A549 (cell line): Measurements from ENCODE around the gene PCDHA11.

ENCODE experiments used
- CHD2 ChIP-seq: fragments of 150-350 bp; IDR thresholded peaks from 2 replicates; pipeline ENCODE4 v1.6.1; 2014; ENCODE audit warnings: low read length; ENCODE audit not compliant: partially characterized antibody
- EP300 ChIP-seq, 2 experiments: fragments of >200 bp; sonication (Bioruptor Twin); formaldehyde crosslinking; IDR thresholded peaks; 2 replicates in 1 of 2; 3 replicates in 1 of 2; pipeline ENCODE4 v1.6.1; 2016 to 2017
- POLR2A ChIP-seq: IDR thresholded peaks from 2 replicates; pipeline ENCODE4 v1.6.1; 2012; ENCODE audit warnings: mild to moderate bottlenecking, low read length
- RCOR1 ChIP-seq: fragments of 150-350 bp; IDR thresholded peaks from 2 replicates; pipeline ENCODE4 v1.6.1; 2014; ENCODE audit warnings: antibody characterized with exemption, low read length, low read depth
- SREBF2 ChIP-seq: fragments of 450-650 bp; IDR thresholded peaks from 2 replicates; pipeline ENCODE4 v1.6.1; 2014; ENCODE audit warnings: mild to moderate bottlenecking, moderate library complexity
- ZFP36 ChIP-seq: fragments of 450-650 bp; IDR thresholded peaks from 2 replicates; pipeline ENCODE4 v1.6.1; 2014; ENCODE audit warnings: borderline replicate concordance; ENCODE audit not compliant: partially characterized antibody
- TF ChIP-seq, protein P1 (sequence below): IDR thresholded peaks from 2 replicates; pipeline ENCODE4 v1.6.1; 2012
- TF ChIP-seq, protein P2 (sequence below): fragments of >200 bp; sonication (Bioruptor Twin); formaldehyde crosslinking; IDR thresholded peaks from 3 replicates; pipeline ENCODE4 v1.5.1; 2016

DNA sequence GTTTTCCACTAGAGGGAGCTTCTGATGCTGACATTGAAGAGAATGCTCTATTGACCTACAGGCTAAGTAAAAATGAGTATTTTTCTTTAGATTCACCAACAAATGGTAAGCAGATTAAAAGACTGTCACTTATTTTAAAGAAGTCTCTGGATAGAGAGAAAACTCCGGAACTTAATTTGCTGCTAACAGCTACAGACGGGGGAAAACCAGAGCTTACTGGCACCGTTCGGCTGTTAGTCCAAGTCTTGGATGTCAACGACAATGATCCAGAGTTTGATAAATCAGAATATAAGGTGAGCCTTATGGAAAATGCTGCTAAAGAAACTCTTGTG is 764 bp downstream of the PCDHA11 start:
- no peak for TF ChIP-seq CHD2
- TF ChIP-seq, protein P1, sequence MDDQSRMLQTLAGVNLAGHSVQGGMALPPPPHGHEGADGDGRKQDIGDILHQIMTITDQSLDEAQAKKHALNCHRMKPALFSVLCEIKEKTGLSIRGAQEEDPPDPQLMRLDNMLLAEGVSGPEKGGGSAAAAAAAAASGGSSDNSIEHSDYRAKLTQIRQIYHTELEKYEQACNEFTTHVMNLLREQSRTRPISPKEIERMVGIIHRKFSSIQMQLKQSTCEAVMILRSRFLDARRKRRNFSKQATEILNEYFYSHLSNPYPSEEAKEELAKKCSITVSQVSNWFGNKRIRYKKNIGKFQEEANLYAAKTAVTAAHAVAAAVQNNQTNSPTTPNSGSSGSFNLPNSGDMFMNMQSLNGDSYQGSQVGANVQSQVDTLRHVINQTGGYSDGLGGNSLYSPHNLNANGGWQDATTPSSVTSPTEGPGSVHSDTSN, result no peak
- TF ChIP-seq RCOR1, result no peak
- TF ChIP-seq, protein P2, sequence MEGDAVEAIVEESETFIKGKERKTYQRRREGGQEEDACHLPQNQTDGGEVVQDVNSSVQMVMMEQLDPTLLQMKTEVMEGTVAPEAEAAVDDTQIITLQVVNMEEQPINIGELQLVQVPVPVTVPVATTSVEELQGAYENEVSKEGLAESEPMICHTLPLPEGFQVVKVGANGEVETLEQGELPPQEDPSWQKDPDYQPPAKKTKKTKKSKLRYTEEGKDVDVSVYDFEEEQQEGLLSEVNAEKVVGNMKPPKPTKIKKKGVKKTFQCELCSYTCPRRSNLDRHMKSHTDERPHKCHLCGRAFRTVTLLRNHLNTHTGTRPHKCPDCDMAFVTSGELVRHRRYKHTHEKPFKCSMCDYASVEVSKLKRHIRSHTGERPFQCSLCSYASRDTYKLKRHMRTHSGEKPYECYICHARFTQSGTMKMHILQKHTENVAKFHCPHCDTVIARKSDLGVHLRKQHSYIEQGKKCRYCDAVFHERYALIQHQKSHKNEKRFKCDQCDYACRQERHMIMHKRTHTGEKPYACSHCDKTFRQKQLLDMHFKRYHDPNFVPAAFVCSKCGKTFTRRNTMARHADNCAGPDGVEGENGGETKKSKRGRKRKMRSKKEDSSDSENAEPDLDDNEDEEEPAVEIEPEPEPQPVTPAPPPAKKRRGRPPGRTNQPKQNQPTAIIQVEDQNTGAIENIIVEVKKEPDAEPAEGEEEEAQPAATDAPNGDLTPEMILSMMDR, result no peak; the same call in 2 of the 3 replicates
- no peak for TF ChIP-seq SREBF2
- TF ChIP-seq EP300 (IDR thresholded peaks at IDR 0.05), result no peak
- no peak for TF ChIP-seq POLR2A
- no peak for TF ChIP-seq ZFP36
